ENCODE measurements around the gene ZNF283. TPM values are rescaled to one million over a fixed set of nuclear protein-coding genes. Genes with fewer than 3 reads are reported as not detected.

ZNF283 gene
- total RNA-seq, 1 donor, result 13.4 TPM

DNA sequence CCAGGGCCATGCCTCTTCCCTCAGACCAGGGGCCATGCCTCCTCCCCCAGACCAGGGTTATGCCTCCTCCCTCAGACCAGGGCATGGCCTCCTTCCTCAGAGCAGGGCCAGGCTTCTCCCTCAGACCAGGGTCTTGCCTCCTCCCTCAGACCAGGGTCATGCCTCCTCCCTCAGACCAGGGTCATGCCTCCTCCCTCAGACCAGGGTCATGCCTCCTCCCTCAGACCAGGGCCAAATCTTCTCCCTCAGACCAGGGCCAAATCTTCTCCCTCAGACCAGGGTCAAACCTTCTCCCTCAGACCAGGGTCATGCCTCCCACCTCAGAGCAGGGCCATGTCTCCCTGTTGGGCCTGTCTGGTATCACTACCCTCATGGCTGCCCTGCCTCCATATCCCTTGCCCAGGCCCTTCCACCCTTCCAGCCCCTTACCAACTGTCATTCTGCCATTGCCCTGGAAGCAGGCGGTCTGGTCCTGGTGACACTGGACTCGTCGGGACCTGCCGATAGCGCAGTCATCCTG, 29.0 kb upstream of the ZNF283 start:
- peak overlapping the region; percentile 86 for H3K4me2 ChIP-seq (ENCODE audit: insufficient read depth, low read length)
- no peak for TF ChIP-seq CTCF (IDR thresholded peaks at IDR 0.05; ENCODE audit: extremely low read depth, low read depth, low read length)
- peaks cover 39% of the 10 kb centered on the region for H3K27me3 ChIP-seq (ENCODE audit: insufficient read depth, low read length)
- H3K27ac ChIP-seq (ENCODE audit: low read depth, low read length), result no peak overlapping the region
- H4K20me1 ChIP-seq (ENCODE audit: insufficient read depth, low read length), result no peaks in the 10 kb centered on the region
- H3K4me1 ChIP-seq (ENCODE audit: insufficient read depth, low read length), result no peaks in the 10 kb centered on the region
- H3K36me3 ChIP-seq (ENCODE audit: insufficient read depth, low read length), result no peaks in the 10 kb centered on the region
- no peaks in the 10 kb centered on the region for H3K79me2 ChIP-seq (ENCODE audit: insufficient read depth, low read length)
- H3K4me3 ChIP-seq (ENCODE audit: insufficient read depth, low read length), result peak overlapping the region; percentile 69
- no peak for DNase-seq (ENCODE audit: insufficient read length, low spot score, missing footprints)
- no peak overlapping the region for H2AFZ ChIP-seq (ENCODE audit: low read length)
- H3K9me3 ChIP-seq (ENCODE audit: low read depth, low read length), result no peaks in the 10 kb centered on the region

DNA sequence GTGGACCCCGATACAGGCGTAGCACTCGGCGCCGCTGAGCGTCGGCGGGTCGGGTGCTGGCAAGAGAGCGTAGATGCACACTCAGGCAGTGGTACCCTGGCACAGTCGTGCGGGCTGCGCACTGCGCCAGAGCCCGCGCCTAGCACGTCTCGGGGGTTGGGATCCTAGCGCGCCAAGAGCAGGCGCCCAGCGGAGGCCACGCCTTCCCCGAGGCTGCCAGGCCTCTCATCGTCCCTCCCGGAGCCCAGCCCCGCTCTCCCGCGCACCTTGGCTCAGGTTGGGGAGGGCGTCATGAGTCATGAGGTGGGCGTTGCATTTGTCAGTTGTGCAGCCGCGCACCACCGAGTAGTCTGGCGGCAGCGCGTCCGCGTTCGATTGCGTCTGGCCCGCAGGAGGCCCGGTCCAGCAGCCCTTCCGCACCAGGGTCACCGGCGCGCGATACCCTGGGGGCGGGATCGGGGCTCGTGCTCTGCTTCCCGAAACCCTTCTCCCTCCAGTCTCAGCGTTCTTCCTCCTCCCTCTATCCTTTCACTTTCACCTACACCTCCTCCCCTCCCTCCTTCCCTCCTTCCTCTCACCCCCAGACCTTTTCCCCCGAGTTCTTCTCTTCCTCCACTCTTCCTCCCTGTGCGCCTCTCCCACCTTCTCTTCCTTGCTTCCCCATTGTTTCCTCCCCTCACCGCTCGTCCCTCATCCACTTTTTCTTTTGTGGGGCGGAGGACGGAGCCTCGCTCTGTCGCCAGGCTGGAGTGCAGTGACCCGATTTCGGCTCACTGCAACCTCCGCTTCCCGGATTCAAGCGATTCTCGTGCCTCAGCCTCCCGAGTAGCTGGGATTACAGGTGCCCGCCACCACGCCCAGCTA, 28.3 kb upstream of the ZNF283 start:
- DNase-seq (ENCODE audit: insufficient read length, low spot score, missing footprints), result no peak
- Histone ChIP-seq H3K27ac (ENCODE audit: low read depth, low read length) (no peak overlapping the region), H4K20me1 (ENCODE audit: insufficient read depth, low read length) (no peaks in the 10 kb centered on the region), H3K79me2 (ENCODE audit: insufficient read depth, low read length) (no peaks in the 10 kb centered on the region), H2AFZ (ENCODE audit: low read length) (peak overlapping the region; percentile 77), H3K36me3 (ENCODE audit: insufficient read depth, low read length) (no peaks in the 10 kb centered on the region), H3K9me3 (ENCODE audit: low read depth, low read length) (no peaks in the 10 kb centered on the region), H3K27me3 (ENCODE audit: insufficient read depth, low read length) (peaks cover 35% of the 10 kb centered on the region), H3K4me3 (ENCODE audit: insufficient read depth, low read length) (peak overlapping the region; percentile 69), H3K4me2 (ENCODE audit: insufficient read depth, low read length) (peak overlapping the region; percentile 86), H3K4me1 (ENCODE audit: insufficient read depth, low read length) (no peaks in the 10 kb centered on the region)
- no peak for TF ChIP-seq CTCF (IDR thresholded peaks at IDR 0.05; ENCODE audit: extremely low read depth, low read depth, low read length)

GRCh38 chr19:43799502-43800142, 27.5 kb upstream of the ZNF283 start:
- H4K20me1 ChIP-seq (ENCODE audit: insufficient read depth, low read length), result no peaks in the 10 kb centered on the region
- H3K79me2 ChIP-seq (ENCODE audit: insufficient read depth, low read length), result no peaks in the 10 kb centered on the region
- H3K4me2 ChIP-seq (ENCODE audit: insufficient read depth, low read length), result no peak overlapping the region
- H3K27ac ChIP-seq (ENCODE audit: low read depth, low read length), result no peak overlapping the region
- H3K36me3 ChIP-seq (ENCODE audit: insufficient read depth, low read length), result no peaks in the 10 kb centered on the region
- no peaks in the 10 kb centered on the region for H3K9me3 ChIP-seq (ENCODE audit: low read depth, low read length)
- no peak overlapping the region for H3K4me3 ChIP-seq (ENCODE audit: insufficient read depth, low read length)
- TF ChIP-seq CTCF (IDR thresholded peaks at IDR 0.05; ENCODE audit: extremely low read depth, low read depth, low read length), result no peak
- no peak for DNase-seq (ENCODE audit: insufficient read length, low spot score, missing footprints)
- peaks cover 31% of the 10 kb centered on the region for H3K27me3 ChIP-seq (ENCODE audit: insufficient read depth, low read length)
- H3K4me1 ChIP-seq (ENCODE audit: insufficient read depth, low read length), result no peaks in the 10 kb centered on the region
- H2AFZ ChIP-seq (ENCODE audit: low read length), result no peak overlapping the region

Measured in osteoblast (primary cell).